GM21786 (cell line): Measurements from ENCODE around the gene KBTBD4.

Experiments
- ATAC-seq: cut with Tn5 transposase; IDR thresholded peaks from one replicate; pipeline ENCODE4 v1.9.1; 2021; ENCODE audit not compliant: unreplicated experiment

KBTBD4 gene

GRCh38 chr11:47591764-47592163, 13.0 kb upstream of the KBTBD4 start:
- no peak for ATAC-seq

- no peak for ATAC-seq
Observed at GRCh38 chr11:47589977-47590861, 11.4 kb upstream of the KBTBD4 start.

- ATAC-seq, result no peak
Observed at GRCh38 chr11:47589584-47589976, 10.8 kb upstream of the KBTBD4 start.

GRCh38 chr11:47589118-47589517, 10.3 kb upstream of the KBTBD4 start:
- no peak for ATAC-seq

GRCh38 chr11:47587723-47588326, 9.1 kb upstream of the KBTBD4 start:
- ATAC-seq, result no peak

- no peak for ATAC-seq
Observed at GRCh38 chr11:47587039-47587716, 8.4 kb upstream of the KBTBD4 start.

- no peak for ATAC-seq
Observed at GRCh38 chr11:47586098-47586855, 7.5 kb upstream of the KBTBD4 start, which contains the start of gene FAM180B. TSS of gene FAM180B (plus strand) at chr11:47586678. CDS start at chr11:47586769, 91 bp downstream.

- ATAC-seq, result no peak
Observed at GRCh38 chr11:47583844-47584243, 5.1 kb upstream of the KBTBD4 start.

- no peak for ATAC-seq
Observed at GRCh38 chr11:47577460-47578041, 1.2 kb downstream of the KBTBD4 start.

GRCh38 chr11:47573321-47573720, 5.4 kb downstream of the KBTBD4 start:
- ATAC-seq, result no peak

GRCh38 chr11:47572715-47573255, 6.0 kb downstream of the KBTBD4 start:
- no peak for ATAC-seq

- ATAC-seq, result no peak
Observed at GRCh38 chr11:47571895-47572294, 6.9 kb downstream of the KBTBD4 start.

- no peak for ATAC-seq
Observed at GRCh38 chr11:47571357-47571729, 7.4 kb downstream of the KBTBD4 start.

- no peak for ATAC-seq
Observed at GRCh38 chr11:47570651-47571356, 8.0 kb downstream of the KBTBD4 start.

- ATAC-seq, result no peak
Observed at GRCh38 chr11:47569646-47570045, 9.1 kb downstream of the KBTBD4 start.

- no peak for ATAC-seq
Observed at GRCh38 chr11:47566149-47566698, 12.5 kb downstream of the KBTBD4 start.

- ATAC-seq, result peak; percentile 87
Observed at GRCh38 chr11:47565340-47566148, 13.2 kb downstream of the KBTBD4 start, which contains the start of gene PTPMT1. TSS of gene PTPMT1 (plus strand) at chr11:47565599. CDS start at chr11:47565623, 24 bp downstream.

- ATAC-seq, result peak; percentile 2
Observed at GRCh38 chr11:47564933-47565339, 13.8 kb downstream of the KBTBD4 start.
